ENCODE data around the gene MATK.

MATK gene

DNA sequence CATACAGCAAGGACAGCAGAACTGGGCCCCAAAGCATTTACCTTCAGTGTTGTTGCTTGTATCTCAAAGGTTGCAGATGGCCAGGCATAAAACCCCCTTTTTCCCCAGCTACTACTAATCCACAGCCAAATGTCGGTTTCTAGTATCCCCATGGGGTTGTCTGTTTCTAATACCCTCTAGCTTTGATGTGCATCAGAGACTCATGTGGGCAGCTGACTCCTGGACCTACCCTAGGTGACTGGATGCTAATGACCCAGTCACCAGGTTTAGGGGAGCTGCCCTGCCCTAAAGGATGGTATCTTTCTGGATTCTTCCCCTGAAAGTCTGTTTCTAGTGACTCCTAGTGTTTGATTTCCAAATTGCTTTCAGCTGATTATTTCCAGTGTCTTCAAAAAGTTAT lies 54.1 kb downstream of the MATK start:
- H3K4me3 ChIP-seq, result no peak overlapping the region
- no peak overlapping the region for H3K27ac ChIP-seq
- DNase-seq (ENCODE audit: low spot score), result no peak
- TF ChIP-seq, protein P1, sequence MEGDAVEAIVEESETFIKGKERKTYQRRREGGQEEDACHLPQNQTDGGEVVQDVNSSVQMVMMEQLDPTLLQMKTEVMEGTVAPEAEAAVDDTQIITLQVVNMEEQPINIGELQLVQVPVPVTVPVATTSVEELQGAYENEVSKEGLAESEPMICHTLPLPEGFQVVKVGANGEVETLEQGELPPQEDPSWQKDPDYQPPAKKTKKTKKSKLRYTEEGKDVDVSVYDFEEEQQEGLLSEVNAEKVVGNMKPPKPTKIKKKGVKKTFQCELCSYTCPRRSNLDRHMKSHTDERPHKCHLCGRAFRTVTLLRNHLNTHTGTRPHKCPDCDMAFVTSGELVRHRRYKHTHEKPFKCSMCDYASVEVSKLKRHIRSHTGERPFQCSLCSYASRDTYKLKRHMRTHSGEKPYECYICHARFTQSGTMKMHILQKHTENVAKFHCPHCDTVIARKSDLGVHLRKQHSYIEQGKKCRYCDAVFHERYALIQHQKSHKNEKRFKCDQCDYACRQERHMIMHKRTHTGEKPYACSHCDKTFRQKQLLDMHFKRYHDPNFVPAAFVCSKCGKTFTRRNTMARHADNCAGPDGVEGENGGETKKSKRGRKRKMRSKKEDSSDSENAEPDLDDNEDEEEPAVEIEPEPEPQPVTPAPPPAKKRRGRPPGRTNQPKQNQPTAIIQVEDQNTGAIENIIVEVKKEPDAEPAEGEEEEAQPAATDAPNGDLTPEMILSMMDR (IDR thresholded peaks at IDR 0.05), result no peak

DNA sequence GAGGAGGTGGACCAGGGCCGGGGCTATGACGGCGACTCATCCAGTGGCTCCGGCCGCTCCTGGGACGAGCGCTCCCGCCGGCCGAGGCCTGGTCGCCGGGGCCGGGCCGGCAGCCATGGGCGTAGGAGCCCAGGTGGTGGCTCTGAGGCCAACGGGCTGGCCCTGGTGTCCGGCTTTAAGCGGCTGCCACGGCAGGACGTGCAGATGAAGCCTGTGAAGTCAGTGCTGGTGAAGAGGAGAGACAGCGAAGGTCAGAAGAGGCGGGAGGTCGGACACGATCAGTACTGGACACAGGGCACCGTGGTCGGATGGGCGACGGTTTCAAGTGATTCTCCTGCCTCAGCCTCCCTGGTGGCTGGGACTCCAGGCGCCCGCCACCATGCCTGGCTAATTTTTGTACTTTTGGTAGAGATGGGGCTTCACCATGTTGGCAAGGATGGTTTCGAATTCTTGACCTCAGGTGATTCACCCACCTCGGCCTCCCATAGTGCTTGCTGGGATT lies 55.7 kb downstream of the MATK start:
- DNase-seq (ENCODE audit: low spot score), result no peak
- TF ChIP-seq, protein P1 (IDR thresholded peaks at IDR 0.05), result no peak
- Histone ChIP-seq H3K27ac (no peak overlapping the region), H3K4me3 (no peak overlapping the region)
